ENCODE results near the gene NOTCH1.

NOTCH1 gene

DNA sequence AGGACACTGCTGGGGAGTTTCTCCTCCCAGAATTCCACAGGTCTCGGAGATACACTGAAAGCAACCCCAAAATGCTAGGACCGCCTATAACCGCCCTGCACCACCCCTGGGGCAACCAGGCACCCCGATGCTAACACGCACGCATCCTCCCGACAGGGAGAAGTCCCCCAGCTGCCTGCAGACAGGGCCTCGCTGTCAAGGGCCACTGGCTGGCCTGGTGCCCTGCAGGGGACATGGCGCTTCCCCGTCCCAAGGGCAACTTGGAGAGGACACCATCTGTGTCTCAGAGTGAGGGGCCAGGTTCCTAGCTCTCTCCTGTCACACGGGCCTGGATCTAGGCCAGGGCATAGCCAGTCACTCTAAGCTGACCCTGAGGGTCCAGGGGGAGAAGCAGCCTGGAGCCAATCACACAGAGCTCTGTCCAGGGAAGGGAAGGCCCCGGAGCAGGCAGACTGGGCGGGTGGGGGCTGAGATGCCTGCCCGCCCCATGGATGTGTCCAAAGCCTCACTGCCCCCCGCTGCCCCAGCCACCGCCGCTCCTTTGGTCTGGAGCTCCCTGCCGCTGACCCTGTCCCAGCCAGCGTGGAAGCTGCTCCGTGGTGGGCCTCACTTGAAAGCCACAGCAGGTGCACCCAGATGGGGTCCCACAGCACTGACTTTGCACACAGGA lies 9.7 kb downstream of the NOTCH1 start:
- no peak for DNase-seq (ENCODE audit: low spot score)
- TF ChIP-seq, protein P1, sequence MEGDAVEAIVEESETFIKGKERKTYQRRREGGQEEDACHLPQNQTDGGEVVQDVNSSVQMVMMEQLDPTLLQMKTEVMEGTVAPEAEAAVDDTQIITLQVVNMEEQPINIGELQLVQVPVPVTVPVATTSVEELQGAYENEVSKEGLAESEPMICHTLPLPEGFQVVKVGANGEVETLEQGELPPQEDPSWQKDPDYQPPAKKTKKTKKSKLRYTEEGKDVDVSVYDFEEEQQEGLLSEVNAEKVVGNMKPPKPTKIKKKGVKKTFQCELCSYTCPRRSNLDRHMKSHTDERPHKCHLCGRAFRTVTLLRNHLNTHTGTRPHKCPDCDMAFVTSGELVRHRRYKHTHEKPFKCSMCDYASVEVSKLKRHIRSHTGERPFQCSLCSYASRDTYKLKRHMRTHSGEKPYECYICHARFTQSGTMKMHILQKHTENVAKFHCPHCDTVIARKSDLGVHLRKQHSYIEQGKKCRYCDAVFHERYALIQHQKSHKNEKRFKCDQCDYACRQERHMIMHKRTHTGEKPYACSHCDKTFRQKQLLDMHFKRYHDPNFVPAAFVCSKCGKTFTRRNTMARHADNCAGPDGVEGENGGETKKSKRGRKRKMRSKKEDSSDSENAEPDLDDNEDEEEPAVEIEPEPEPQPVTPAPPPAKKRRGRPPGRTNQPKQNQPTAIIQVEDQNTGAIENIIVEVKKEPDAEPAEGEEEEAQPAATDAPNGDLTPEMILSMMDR (IDR thresholded peaks at IDR 0.05; ENCODE audit: extremely low read depth, missing control alignments): no peak

DNA sequence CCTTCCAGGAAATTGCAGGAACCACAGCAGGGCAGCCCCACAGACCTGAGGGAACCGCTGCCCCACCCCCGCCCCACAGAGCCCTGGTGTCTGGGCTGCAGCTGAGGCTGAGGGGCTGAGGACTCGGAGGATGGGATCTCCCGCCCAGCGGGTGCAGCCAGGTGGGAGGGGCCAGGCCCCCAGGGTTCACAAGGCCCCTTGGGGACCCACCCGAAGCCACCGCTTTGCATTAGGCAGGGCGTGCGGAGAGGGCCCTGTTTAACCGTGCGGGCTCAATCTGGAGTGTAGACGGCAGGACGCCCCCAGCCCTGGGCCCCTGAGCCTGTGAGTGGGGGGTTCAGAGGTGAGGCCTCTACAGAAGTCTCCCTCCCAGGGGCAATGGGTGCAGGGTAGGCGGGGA lies 10.8 kb downstream of the NOTCH1 start:
- TF ChIP-seq, protein P1 (IDR thresholded peaks at IDR 0.05; ENCODE audit: extremely low read depth, missing control alignments): no peak
- peak; percentile 50 for DNase-seq (ENCODE audit: low spot score)

DNA sequence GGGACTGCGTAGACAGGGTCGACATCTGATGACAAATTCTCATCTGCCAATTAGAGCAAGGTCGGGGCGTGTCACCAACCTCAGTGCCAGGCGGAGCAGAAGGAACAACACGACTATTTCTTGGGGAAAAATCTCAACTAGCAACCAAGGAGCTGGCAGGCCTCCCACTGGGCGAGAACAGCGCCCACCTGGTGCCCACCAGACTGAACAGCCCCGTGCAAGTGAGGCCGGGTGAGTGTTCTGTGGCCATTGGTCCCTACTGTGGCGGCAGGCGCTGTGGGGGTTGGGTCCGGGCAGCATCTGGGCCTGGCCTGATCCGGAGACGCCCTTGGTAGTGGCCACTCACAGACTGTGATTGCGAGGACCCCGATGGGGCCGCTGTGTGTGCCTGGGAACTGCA lies 11.5 kb downstream of the NOTCH1 start:
- DNase-seq (ENCODE audit: low spot score): no peak
- TF ChIP-seq, protein P1 (IDR thresholded peaks at IDR 0.05; ENCODE audit: extremely low read depth, missing control alignments): no peak

- TF ChIP-seq, protein P1 (IDR thresholded peaks at IDR 0.05; ENCODE audit: extremely low read depth, missing control alignments): no peak
- peak; percentile 52 for DNase-seq (ENCODE audit: low spot score)
Measured at GRCh38 chr9:136533775-136534157, 12.1 kb downstream of the NOTCH1 start.

- DNase-seq (ENCODE audit: low spot score): peak; percentile 71
- TF ChIP-seq, protein P1 (IDR thresholded peaks at IDR 0.05; ENCODE audit: extremely low read depth, missing control alignments): no peak
Measured at GRCh38 chr9:136532799-136533774, 12.8 kb downstream of the NOTCH1 start.

DNA sequence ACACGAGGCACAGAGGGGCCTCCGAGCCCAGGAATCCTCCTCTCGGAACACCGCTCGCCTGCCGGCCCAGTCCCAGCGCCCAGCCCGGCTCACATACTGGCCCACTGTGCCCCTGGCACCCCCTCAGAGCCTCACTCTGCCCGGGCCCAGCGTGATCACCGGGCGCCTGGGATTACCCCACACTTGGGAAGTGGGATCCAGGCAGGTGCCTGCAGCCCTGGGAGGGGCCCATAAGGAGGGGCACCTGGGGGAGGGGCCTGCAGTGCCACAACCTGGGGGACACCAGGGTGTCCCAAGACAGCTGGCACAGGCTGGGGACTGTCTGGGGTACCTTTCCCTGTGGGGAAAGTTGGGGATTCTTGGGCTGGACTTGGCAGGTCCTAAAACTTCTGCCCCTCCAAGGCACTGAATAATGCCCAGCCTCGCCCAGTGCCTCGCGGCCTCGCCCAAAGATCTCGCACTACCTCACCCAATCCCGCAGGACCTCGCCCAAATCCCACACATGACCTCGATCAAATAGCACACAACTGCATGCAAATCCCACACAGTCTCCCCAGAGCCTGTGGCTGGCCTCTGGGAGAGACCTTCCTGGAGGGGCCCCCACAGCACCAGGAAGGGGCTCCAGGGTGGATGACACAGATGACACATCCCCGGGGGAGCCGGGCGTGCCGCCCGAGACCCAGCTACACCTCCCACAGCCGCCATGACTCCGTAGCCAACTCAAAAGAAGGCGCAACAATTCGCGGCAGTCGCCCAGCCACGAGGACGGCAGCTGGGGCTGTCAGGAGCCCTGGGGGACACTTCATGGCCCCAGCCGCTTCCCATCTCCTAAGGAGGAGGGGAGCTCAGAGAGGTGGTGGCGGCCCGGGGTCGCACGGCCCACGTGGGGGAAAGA lies 13.7 kb downstream of the NOTCH1 start:
- TF ChIP-seq, protein P1 (IDR thresholded peaks at IDR 0.05; ENCODE audit: extremely low read depth, missing control alignments): no peak
- DNase-seq (ENCODE audit: low spot score): no peak

All from GM20000 (cell line).